GM12891 (cell line): Measurements from ENCODE around the gene MIPOL1.

ENCODE experiments used
- POLR2A ChIP-seq: IDR thresholded peaks from 2 replicates; pipeline ENCODE4 v1.6.1; 2011; ENCODE audit warnings: low read depth, low read length, control low read depth
- POLR2AphosphoS5 ChIP-seq: IDR thresholded peaks from 2 replicates; pipeline ENCODE4 v1.6.1; 2011; ENCODE audit warnings: low read depth, low read length, control low read depth
- POU2F2 ChIP-seq: IDR thresholded peaks from 2 replicates; pipeline ENCODE4 v1.6.1; 2011; ENCODE audit warnings: low read depth, mild to moderate bottlenecking, control low read depth, low read length, moderate library complexity
- TAF1 ChIP-seq: IDR thresholded peaks from 2 replicates; pipeline ENCODE4 v1.6.1; 2011; ENCODE audit warnings: low read depth, low read length, control low read depth

- TF ChIP-seq POLR2A, result no peak
- TF ChIP-seq TAF1, result no peak
- TF ChIP-seq POU2F2, result no peak
- no peak for TF ChIP-seq POLR2AphosphoS5
Measured at GRCh38 chr14:37501877-37502276, 304.1 kb downstream of the MIPOL1 start.
